OCI-LY3 (cell line): Measurements from ENCODE around the gene NDRG4.

Experiments used
- H2AFZ ChIP-seq: fragments of 200-600, 300-600 bp; shearing (Covaris generic); 2 replicates; pipeline ENCODE4 v1.6.0; 2014; ENCODE audit warnings: antibody characterized with exemption, low read depth, low read length
- H3K27ac ChIP-seq: fragments of 200-600, 300-600 bp; sonication (generic); 2 replicates; pipeline ENCODE4 v1.5.1; 2014; ENCODE audit warnings: mild to moderate bottlenecking, low read length, moderate library complexity, mixed read lengths
- H3K27me3 ChIP-seq: fragments of 200-600, 300-600 bp; sonication (generic); 2 replicates; pipeline ENCODE4 v1.6.1; 2014; ENCODE audit warnings: low read depth, low read length, mixed read lengths
- H3K36me3 ChIP-seq: fragments of 200-600, 300-600 bp; sonication (generic); replicated peaks from 2 replicates; pipeline ENCODE3; 2014; ENCODE audit warnings: low read depth, low read length, mixed read lengths
- H3K4me1 ChIP-seq: fragments of 300-600, 200-600 bp; sonication (generic); 2 replicates; pipeline ENCODE4 v1.6.1; 2014; ENCODE audit warnings: low read length, mixed read lengths
- H3K4me2 ChIP-seq: fragments of 200-600, 300-600 bp; sonication (generic); 2 replicates; pipeline ENCODE4 v1.6.1; 2014; ENCODE audit warnings: low read length, mixed read lengths
- H3K4me3 ChIP-seq: fragments of 300-600, 200-600 bp; sonication (generic); 2 replicates; pipeline ENCODE4 v1.5.1; 2014; ENCODE audit warnings: antibody characterized with exemption, mild to moderate bottlenecking, low read length, moderate library complexity
- H3K79me2 ChIP-seq: fragments of 300-600, 200-600 bp; shearing (Covaris generic); 2 replicates; pipeline ENCODE4 v1.6.1; 2014; ENCODE audit warnings: mild to moderate bottlenecking, low read length, mixed read lengths
- H3K9ac ChIP-seq: fragments of 300-600, 200-600 bp; shearing (Covaris generic); 2 replicates; pipeline ENCODE4 v1.6.0; 2014; ENCODE audit warnings: mild to moderate bottlenecking, low read length, moderate library complexity
- H3K9me3 ChIP-seq: fragments of 200-600, 300-600 bp; shearing (Covaris generic); 2 replicates; pipeline ENCODE4 v1.6.1; 2014; ENCODE audit warnings: low read length, mixed read lengths; ENCODE audit not compliant: insufficient read depth
- H4K20me1 ChIP-seq: fragments of 200-600, 300-600 bp; sonication (generic); 2 replicates; pipeline ENCODE4 v1.6.1; 2016; ENCODE audit warnings: low read length, mixed read lengths; ENCODE audit not compliant: insufficient read depth
- CTCF ChIP-seq: fragments of 200-600, 300-600 bp; sonication (generic); IDR thresholded peaks from 2 replicates; pipeline ENCODE4 v1.5.1; 2014; ENCODE audit warnings: antibody characterized with exemption, low read length, low read depth
- EZH2phosphoT487 ChIP-seq: fragments of 200-600 bp; shearing (Covaris generic); IDR thresholded peaks from 2 replicates; pipeline ENCODE4 v1.6.1; 2018; ENCODE audit warnings: antibody characterized with exemption, mixed run types, low read depth

The NDRG4 gene

GRCh38 chr16:58530179-58530578, 30.2 kb downstream of the NDRG4 start:
- Histone ChIP-seq H3K27me3 (no peaks in the 10 kb centered on the region), H3K9ac (no peak overlapping the region), H2AFZ (no peak overlapping the region), H4K20me1 (no peaks in the 10 kb centered on the region), H3K4me3 (no peak overlapping the region), H3K4me1 (peaks cover 10% of the 10 kb centered on the region; the same call in 1 of the 2 replicates), H3K9me3 (no peaks in the 10 kb centered on the region), H3K27ac (peak overlapping the region; percentile 32; the same call in 1 of the 2 replicates), H3K4me2 (no peak overlapping the region), H3K79me2 (peaks cover 21% of the 10 kb centered on the region; the same call in 1 of the 2 replicates), H3K36me3 (peaks cover 79% of the 10 kb centered on the region)
- TF ChIP-seq EZH2phosphoT487: no peak
- no peak for TF ChIP-seq CTCF

DNA sequence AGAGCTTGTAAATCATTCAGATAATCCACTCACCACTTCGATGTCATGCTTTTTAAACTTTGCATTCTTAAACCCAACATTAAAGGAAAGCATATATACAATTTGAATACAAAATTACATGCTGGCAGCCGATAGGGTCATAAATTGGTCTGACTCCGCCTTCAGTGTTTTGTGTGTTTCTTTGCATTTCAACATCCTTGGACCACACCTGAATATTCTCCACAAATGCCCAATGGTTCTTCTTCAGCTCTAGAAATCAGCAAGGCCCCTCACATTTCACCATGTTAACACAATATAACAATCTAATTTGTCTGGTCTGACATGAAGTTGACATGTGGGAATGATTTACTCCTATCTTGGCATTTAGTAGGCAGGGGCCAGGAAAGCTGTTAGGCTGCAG, 32.5 kb downstream of the NDRG4 start:
- no peak overlapping the region for H3K4me3 ChIP-seq
- no peak overlapping the region for H3K27ac ChIP-seq
- peaks cover 10% of the 10 kb centered on the region; the same call in 1 of the 2 replicates for H3K4me1 ChIP-seq
- no peaks in the 10 kb centered on the region for H4K20me1 ChIP-seq
- H3K36me3 ChIP-seq: peaks cover 84% of the 10 kb centered on the region
- no peak overlapping the region for H3K9ac ChIP-seq
- no peak for TF ChIP-seq EZH2phosphoT487
- TF ChIP-seq CTCF: no peak
- no peaks in the 10 kb centered on the region for H3K9me3 ChIP-seq
- H2AFZ ChIP-seq: no peak overlapping the region
- peaks cover 19% of the 10 kb centered on the region; the same call in 1 of the 2 replicates for H3K79me2 ChIP-seq
- no peaks in the 10 kb centered on the region for H3K27me3 ChIP-seq
- no peak overlapping the region for H3K4me2 ChIP-seq

- peaks cover 10% of the 10 kb centered on the region; the same call in 1 of the 2 replicates for H3K4me1 ChIP-seq
- H4K20me1 ChIP-seq: no peaks in the 10 kb centered on the region
- no peak overlapping the region for H3K9ac ChIP-seq
- no peak overlapping the region for H2AFZ ChIP-seq
- H3K79me2 ChIP-seq: peaks cover 15% of the 10 kb centered on the region; the same call in 1 of the 2 replicates
- TF ChIP-seq CTCF: no peak
- no peak for TF ChIP-seq EZH2phosphoT487
- H3K9me3 ChIP-seq: no peaks in the 10 kb centered on the region
- no peak overlapping the region for H3K27ac ChIP-seq
- peaks cover 84% of the 10 kb centered on the region for H3K36me3 ChIP-seq
- no peak overlapping the region for H3K4me3 ChIP-seq
- H3K27me3 ChIP-seq: no peaks in the 10 kb centered on the region
- H3K4me2 ChIP-seq: no peak overlapping the region
Measured at GRCh38 chr16:58533751-58534470, 34.0 kb downstream of the NDRG4 start.

GRCh38 chr16:58535100-58535499, 35.2 kb downstream of the NDRG4 start:
- H4K20me1 ChIP-seq: no peaks in the 10 kb centered on the region
- peaks cover 10% of the 10 kb centered on the region; the same call in 1 of the 2 replicates for H3K4me1 ChIP-seq
- H3K4me3 ChIP-seq: no peak overlapping the region
- H3K9me3 ChIP-seq: no peaks in the 10 kb centered on the region
- TF ChIP-seq EZH2phosphoT487 (no peak), CTCF (no peak)
- H3K79me2 ChIP-seq: peaks cover 15% of the 10 kb centered on the region; the same call in 1 of the 2 replicates
- H3K27me3 ChIP-seq: no peaks in the 10 kb centered on the region
- no peak overlapping the region for H3K27ac ChIP-seq
- H3K4me2 ChIP-seq: no peak overlapping the region
- H3K36me3 ChIP-seq: peaks cover 86% of the 10 kb centered on the region
- no peak overlapping the region for H2AFZ ChIP-seq
- H3K9ac ChIP-seq: no peak overlapping the region
